Measurements from ENCODE around the gene CLEC9A. TPM values are rescaled to one million over a fixed set of nuclear protein-coding genes. Genes with fewer than 3 reads are reported as not detected.

The CLEC9A gene
- total RNA-seq (2021; ENCODE audit: unreplicated experiment): not detected
- not detected in 2 replicates for polyA plus RNA-seq (2012)
- not detected for Bru-seq, nascent RNA
- not detected for BruChase-seq, experiment 1, labeled RNA remaining after a 6-hour chase
- BruChase-seq, experiment 2, labeled RNA remaining after a 2-hour chase: not detected
- long read RNA-seq: 0 reads

- no peak for DNase-seq (ENCODE audit: low read depth, low spot score)
- Histone ChIP-seq H3K4me1 (ENCODE audit: control insufficient read depth in 1 of 2, insufficient read depth in 2 of 2, low read length in 2 of 2) (no peaks in the 10 kb centered on the region), H3K4me3 (replicated peaks in 1 of 2; ENCODE audit: low read depth in 1 of 2, low read length in 2 of 2) (no peak within 1 kb of the TSS), H3K27me3 (ENCODE audit: insufficient read depth, low read length) (no peaks in the 10 kb centered on the region), H3K79me2 (ENCODE audit: insufficient read depth, low read length) (no peaks in the 10 kb centered on the region), H3K4me2 (ENCODE audit: low read length) (no peak within 1 kb of the TSS), H3K27ac (ENCODE audit: low read depth, low read length) (no peak within 1 kb of the TSS), H3K9me2 (ENCODE audit: insufficient read depth) (no peaks in the 10 kb centered on the region), H4K20me1 (ENCODE audit: insufficient read depth) (no peaks in the 10 kb centered on the region), H2AFZ (ENCODE audit: low read depth, low read length, poor library complexity, severe bottlenecking) (no peak within 1 kb of the TSS), H3K9me3 (ENCODE audit: control insufficient read depth in 1 of 2, insufficient read depth in 1 of 2, low read depth in 1 of 2, low read length in 2 of 2) (no peaks in the 10 kb centered on the region), H3K9ac (ENCODE audit: low read length) (no peak within 1 kb of the TSS), H3K36me3 (ENCODE audit: control insufficient read depth in 1 of 2, insufficient read depth in 2 of 2, low read length in 2 of 2) (no peaks in the 10 kb centered on the region)
- POLR2A ChIA-PET: no interaction called here
- RAD21 ChIA-PET (ENCODE audit: low non-redundant PET in 1 of 2, low total read pairs in 2 of 2, uncharacterized antibody in 2 of 2, unreplicated experiment in 2 of 2): no interaction called here
- TF ChIP-seq YY1 (IDR thresholded peaks at IDR 0.05; ENCODE audit: extremely low read depth, insufficient replicate concordance, low read depth, low read length) (no peak), FOSL1 (IDR thresholded peaks at IDR 0.05; ENCODE audit: low read depth) (no peak), SRF (IDR thresholded peaks at IDR 0.05; ENCODE audit: low read depth) (no peak), TCF7L2 (IDR thresholded peaks at IDR 0.05; ENCODE audit: borderline replicate concordance, extremely low read depth, insufficient read depth, insufficient read length) (no peak), SP1 (IDR thresholded peaks at IDR 0.05; ENCODE audit: low read depth) (no peak), ATF3 (IDR thresholded peaks at IDR 0.05) (no peak), ZBTB33 (IDR thresholded peaks at IDR 0.05; ENCODE audit: extremely low read depth, insufficient replicate concordance, low read length) (no peak), POLR2A (IDR thresholded peaks at IDR 0.05; ENCODE audit: borderline replicate concordance, extremely low read depth, insufficient read depth, insufficient read length) (no peak)
- intact Hi-C loops (cut with micrococcal nuclease): loop anchor here (10.0 kb wide), 1 partner anchor 734 kb away; no protein-coding TSS in a partner anchor
- no peak for ATAC-seq
- CTCF ChIA-PET: no interaction called here
- no TSS peak for BruUV-seq (replicated peaks)
Measured at GRCh38 chr12:10030446-10030845, at the start of gene CLEC9A. Gene CLEC9A, plus strand, starts transcription at chr12:10030682. Its CDS starts 22,006 bp downstream, at chr12:10052688.
